K562 (cell line): ENCODE measurements around the gene SUB1. TPM values are rescaled to one million over a fixed set of nuclear protein-coding genes. Genes with fewer than 3 reads are reported as not detected.
A peak's percentile ranks its signal among the peaks of the same experiment; 100 is the strongest.

Experiments
- ATAC-seq: fragments of 200-7000 bp; cut with Tn5 transposase; 3 replicates; pipeline ENCODE4 v1.9.1; 2020; ENCODE audit warnings: moderate library complexity
- BruUV-seq: library from RNA; stranded (reverse); fragments of 400-500 nt; replicated peaks from 2 replicates; lab custom pipeline; 2021; lab: Mats Ljungman, UMichigan
- CTCF ChIA-PET: fragments of 300-600 bp; formaldehyde crosslinking; extraction: SDS; loops from one replicate; lab custom pipeline; 2021; ENCODE audit warnings: low intra/inter-chr PET ratio; lab: Yijun Ruan, JAX
- POLR2A ChIA-PET: fragments of 300-600, 350-650 bp; sonication (Branson Sonifier 250); formaldehyde crosslinking; extraction: SDS; loops from one replicate; lab custom pipeline; 2021; ENCODE audit warnings: antibody characterized with exemption, inconsistent platforms; lab: Yijun Ruan, JAX
- DNase-seq, 4 experiments: peaks; one replicate each; pipeline versions ENCODE4 v3.0.0 to v3.0.0-alpha.2; 2011 to 2018; ENCODE audit warnings: low spot score in 3 of 4, mixed read lengths in 3 of 4; ENCODE audit errors: extremely low read depth in 1 of 4
- FAIRE-seq: peaks from 2 replicates; lab custom pipeline; 2011; peaks lifted over from hg19 to GRCh38; lab: Jason Lieb, UNC
- H2AFZ ChIP-seq: 2 replicates; pipeline ENCODE4 v1.6.0; 2011; ENCODE audit warnings: low read depth, low read length, control low read depth, inconsistent platforms
- H3K27ac ChIP-seq: fragments of 200-600 bp; 3 replicates; pipeline ENCODE4 v1.8.0; 2011; ENCODE audit warnings: low read depth, mild to moderate bottlenecking, control low read depth, inconsistent platforms, low read length, moderate library complexity, mixed read lengths; ENCODE audit errors: extremely low read depth
- H3K27me3 ChIP-seq, 2 experiments: fragments of 300-600 bp in 1 of 2; 2 replicates in 1 of 2; 3 replicates in 1 of 2; pipeline versions ENCODE4 v1.6.0 to v1.8.0; 2011; ENCODE audit warnings: inconsistent platforms in 2 of 2, low read length in 2 of 2, mild to moderate bottlenecking in 1 of 2, mixed read lengths in 1 of 2, moderate library complexity in 1 of 2; ENCODE audit not compliant: control insufficient read depth in 2 of 2, insufficient read depth in 2 of 2
- H3K36me3 ChIP-seq: fragments of 300-600 bp; 3 replicates; pipeline ENCODE4 v1.8.0; 2011; ENCODE audit warnings: mild to moderate bottlenecking, low read length, inconsistent platforms; ENCODE audit not compliant: control insufficient read depth, insufficient read depth
- H3K4me1 ChIP-seq, 2 experiments: fragments of 200-600 bp in 1 of 2; replicated peaks in 1 of 2; 2 replicates in 1 of 2; 3 replicates in 1 of 2; pipeline versions ENCODE4 v1.5.1 to v1.8.0; 2011; ENCODE audit warnings: inconsistent platforms in 2 of 2, low read length in 2 of 2, mild to moderate bottlenecking in 1 of 2, mixed read lengths in 1 of 2, moderate library complexity in 1 of 2; ENCODE audit not compliant: control insufficient read depth in 2 of 2, insufficient read depth in 2 of 2
- H3K4me2 ChIP-seq: 2 replicates; pipeline ENCODE4 v1.6.1; 2011; ENCODE audit warnings: low read length, control low read depth, inconsistent platforms, mixed read lengths; ENCODE audit not compliant: insufficient read depth
- H3K4me3 ChIP-seq: fragments of 200-600 bp; sonication (generic), shearing (Covaris generic); 2 replicates; pipeline ENCODE4 v1.5.1; 2016; ENCODE audit warnings: control low read depth, inconsistent platforms
- H3K79me2 ChIP-seq: fragments of 200-600 bp; 3 replicates; pipeline ENCODE4 v1.8.0; 2011; ENCODE audit warnings: low read length, inconsistent platforms; ENCODE audit not compliant: control insufficient read depth, insufficient read depth
- H3K9ac ChIP-seq, 2 experiments: 2 replicates each; pipeline versions ENCODE4 v1.6.0 to v1.6.1; 2011; ENCODE audit warnings: low read depth in 2 of 2, low read length in 2 of 2, control low read depth in 1 of 2, inconsistent platforms in 1 of 2, mild to moderate bottlenecking in 1 of 2, mixed read lengths in 1 of 2; ENCODE audit not compliant: insufficient read depth in 1 of 2
- H3K9me1 ChIP-seq: one replicate; pipeline ENCODE4 v1.6.0; 2011; ENCODE audit warnings: inconsistent platforms, mild to moderate bottlenecking, low read length, moderate library complexity; ENCODE audit not compliant: control insufficient read depth, insufficient read depth
- H3K9me3 ChIP-seq: replicated peaks from 2 replicates; pipeline ENCODE4 v1.5.1; 2011; ENCODE audit warnings: low read depth, low read length, inconsistent platforms; ENCODE audit not compliant: control insufficient read depth, insufficient read depth
- H4K20me1 ChIP-seq: replicated peaks from 2 replicates; pipeline ENCODE4 v1.6.1; 2011; ENCODE audit warnings: low read length, inconsistent platforms, mixed read lengths; ENCODE audit not compliant: control insufficient read depth, insufficient read depth
- CREM ChIP-seq: IDR thresholded peaks from 2 replicates; pipeline ENCODE4 v1.6.1; 2014; ENCODE audit warnings: antibody characterized with exemption, low read depth
- FUS ChIP-seq: fragments of 200-400 bp; formaldehyde crosslinking; optimal IDR thresholded peaks from 2 replicates; pipeline ENCODE3; 2017; ENCODE audit warnings: low read depth, low read length
- RFX1 ChIP-seq: fragments of 450-650 bp; IDR thresholded peaks from 2 replicates; pipeline ENCODE4 v1.6.1; 2016; ENCODE audit warnings: mild to moderate bottlenecking, moderate library complexity
- SMAD2 ChIP-seq: fragments of 150-350 bp; IDR thresholded peaks from 2 replicates; pipeline ENCODE4 v1.6.1; 2014; ENCODE audit warnings: low read depth, mild to moderate bottlenecking, low read length
- SMC3 ChIP-seq: conservative IDR thresholded peaks from 2 replicates; pipeline ENCODE4 v1.6.1; 2011; ENCODE audit warnings: low read depth, low read length, improper control_type of control experiment; ENCODE audit not compliant: insufficient read depth
- ZNF316 ChIP-seq: fragments of 450-650 bp; IDR thresholded peaks from 2 replicates; pipeline ENCODE4 v1.6.1; 2016
- ZNF589 ChIP-seq: fragments of 200-800 bp; sonication (Bioruptor generic); IDR thresholded peaks from 2 replicates; pipeline ENCODE4 v1.6.1; 2016; ENCODE audit warnings: low read depth, missing genetic modification characterization, missing compliant biosample characterization
- WGBS: fragments of 100-300 bp; shearing (Covaris generic); methylation state at CpG from one replicate; pipeline ENCODE4 v1.1.6; 2016; ENCODE audit warnings: low coverage, mixed read lengths; ENCODE audit not compliant: insufficient coverage; ENCODE audit errors: missing lambda C conversion rate; 5-methylcytosine and 5-hydroxymethylcytosine counted together
- in situ Hi-C: fragments of 300-500 bp; cut with MboI; formaldehyde crosslinking; loops from 4 replicates; pipeline ENCODE4 v1.15.0; 2018; ENCODE audit warnings: inconsistent platforms, mixed read lengths
- intact Hi-C: fragments of 100-400 bp; cut with micrococcal nuclease; formaldehyde crosslinking; loops from 2 replicates; pipeline ENCODE4 v1.14.2; 2022
- polyA plus RNA-seq, 8 experiments: library from polyadenylated mRNA; depleted of rRNA in 4 of 8; stranded (reverse) in 5 of 8; unstranded in 3 of 8; fragments of >200 nt; fragmentation: Nextera tagmentation in 2 of 8; fragmentation: Illumina TruSeq in 1 of 8; extraction: Ambion mirVana in 2 of 8; extraction: Trizol in 1 of 8; gene quantifications; 2 replicates each; pipeline versions ENCODE4 v1.2.1 to v1.2.3, GENCODE V29; 2011 to 2014; ENCODE audit warnings: inconsistent platforms in 1 of 8, missing spikeins in 1 of 8
- total RNA-seq, 7 experiments: library from RNA; depleted of rRNA in 6 of 7; stranded (reverse); fragments of >200 nt in 6 of 7; fragmentation: Illumina TruSeq in 2 of 7; extraction: Trizol in 2 of 7; gene quantifications; 2 replicates each; pipeline versions ENCODE4 v1.2.1 to v1.2.3, GENCODE V29; 2011 to 2021; ENCODE audit warnings: low replicate concordance in 1 of 7

Gene SUB1
- total and polyA plus RNA-seq, 9 of the 15 experiments (the other 6 are each of a cell fraction or from before 2014, with no cell fraction given), result 336 to 1,031 (median 700) TPM

DNA sequence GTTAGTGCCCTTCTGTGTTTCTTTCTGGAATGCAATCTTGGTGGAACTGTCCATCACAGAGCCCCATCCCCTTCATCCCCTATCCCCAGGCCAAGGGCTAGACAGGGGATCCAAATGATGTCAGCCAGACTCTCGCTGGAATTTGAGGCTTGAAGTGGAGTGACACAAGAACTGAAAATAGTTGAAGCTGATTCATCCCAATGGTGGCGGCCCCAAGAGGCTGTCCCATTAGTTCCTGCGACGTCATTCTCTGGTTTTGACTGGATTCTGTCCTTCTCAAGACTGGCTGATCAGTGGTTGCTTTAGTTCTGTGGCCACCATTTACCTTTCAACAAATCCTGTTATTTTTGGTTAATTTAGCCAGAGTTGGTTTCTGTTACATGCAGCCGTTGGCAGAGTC is 59.9 kb downstream of the SUB1 start:
- no peak overlapping the region for H3K4me3 ChIP-seq
- no peaks in the 10 kb centered on the region for H3K9me3 ChIP-seq
- peaks cover 2 to 25% of the 10 kb centered on the region in 2 experiments; a peak in 2 of 5 replicates for H3K27me3 ChIP-seq
- in situ Hi-C loops (no loop called here), intact Hi-C loops (no loop called here)
- TF ChIP-seq ZNF589 (CRISPR knock-in tag) (no peak), CREM (0 out of 2 replicates have a peak, but pooled peaks have one; percentile 7), SMAD2 (no peak), FUS (no peak)
- no TSS peak for BruUV-seq
- DNase-seq, result no peak
- H3K4me1 ChIP-seq, result no peaks in the 10 kb centered on the region
- no peaks in the 10 kb centered on the region for H3K36me3 ChIP-seq
- CTCF ChIA-PET, result no interaction called here
- H3K79me2 ChIP-seq, result no peaks in the 10 kb centered on the region
- WGBS, result under 1% methylated on average over 5 of the region's 5 CpGs
- no peak for ATAC-seq
- H4K20me1 ChIP-seq, result no peaks in the 10 kb centered on the region
- no peak overlapping the region for H3K4me2 ChIP-seq
- no peak overlapping the region for H3K27ac ChIP-seq
- H3K9me1 ChIP-seq, result no peaks in the 10 kb centered on the region
- no peak overlapping the region for H3K9ac ChIP-seq
- H2AFZ ChIP-seq, result no peak overlapping the region
- FAIRE-seq, result no peak
- POLR2A ChIA-PET, result interaction anchor here (2.1 kb wide), 1 partner anchor 10 kb away, joined by 7 read pairs; no protein-coding TSS in a partner anchor

DNA sequence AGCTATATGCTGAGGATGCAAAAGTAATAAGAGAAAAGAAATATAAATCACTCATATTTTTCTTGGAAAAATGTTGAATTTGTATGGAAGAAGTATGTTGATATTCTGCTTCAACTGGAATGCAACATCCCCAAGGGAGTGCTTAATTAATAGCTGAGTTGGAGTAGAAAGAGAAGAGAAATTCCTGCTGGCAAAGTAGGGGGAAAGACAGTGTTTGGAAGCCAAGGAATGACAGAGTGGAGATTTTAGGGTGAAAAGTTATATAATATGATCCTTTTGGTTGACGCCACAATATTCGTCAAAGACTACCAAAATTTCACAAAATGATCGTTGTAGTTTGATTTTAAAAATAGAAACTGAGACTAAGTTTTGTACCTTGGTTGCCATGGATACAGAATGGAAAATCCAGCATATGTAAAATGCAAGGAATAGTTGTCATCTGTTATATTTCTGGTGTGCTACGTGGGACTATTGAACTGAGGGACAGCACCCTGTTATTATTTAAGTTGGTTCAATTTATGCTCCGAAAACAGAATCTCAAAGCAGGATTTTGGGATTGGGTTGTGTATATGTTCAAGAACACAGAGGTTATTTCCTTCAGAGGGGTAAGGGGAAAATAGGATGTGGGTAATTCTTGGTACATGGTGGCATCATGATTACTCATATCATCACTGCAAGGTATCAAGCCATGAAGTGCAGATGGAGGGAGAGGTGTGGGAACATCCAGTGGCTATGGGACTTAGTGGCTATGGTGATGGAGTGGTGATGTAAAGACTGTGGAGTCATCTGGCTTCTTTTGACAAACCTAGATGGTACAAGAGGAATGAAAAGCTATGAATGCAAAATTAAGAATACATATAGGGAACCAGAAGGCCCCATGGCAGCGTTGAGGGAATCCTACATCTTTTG is 61.0 kb downstream of the SUB1 start:
- no peak overlapping the region for H2AFZ ChIP-seq
- no peak overlapping the region for H3K4me2 ChIP-seq
- H3K27me3 ChIP-seq, result peaks cover 4 to 19% of the 10 kb centered on the region in 2 experiments; a peak in 3 of 5 replicates
- BruUV-seq, result no TSS peak
- H3K36me3 ChIP-seq, result no peaks in the 10 kb centered on the region
- H3K27ac ChIP-seq, result no peak overlapping the region
- peak; percentile 69 for TF ChIP-seq RFX1
- TF ChIP-seq SMC3, result no peak
- 0 out of 2 replicates have a peak, but pooled peaks have one; percentile 38 for TF ChIP-seq ZNF316
- TF ChIP-seq, all 486 proteins: peak for 2
- DNase-seq (no peak), ATAC-seq (no peak), FAIRE-seq (no peak)
- Histone ChIP-seq H3K9me3 (no peaks in the 10 kb centered on the region), H3K79me2 (no peaks in the 10 kb centered on the region), H3K4me1 (no peaks in the 10 kb centered on the region), H3K4me3 (no peak overlapping the region), H3K9ac (no peak overlapping the region), H3K9me1 (no peaks in the 10 kb centered on the region), H4K20me1 (no peaks in the 10 kb centered on the region)
- in situ Hi-C loops (no loop called here), intact Hi-C loops (no loop called here)
- POLR2A ChIA-PET, result interaction anchor here (2.1 kb wide), 1 partner anchor 11 kb away, joined by 7 read pairs; no protein-coding TSS in a partner anchor
- CTCF ChIA-PET, result no interaction called here
- WGBS, result 2% methylated on average over 6 of the region's 6 CpGs
